HG03196 (cell line): ENCODE measurements around the gene ALK.

Experiments
- ATAC-seq: cut with Tn5 transposase; IDR thresholded peaks from one replicate; pipeline ENCODE4 v1.9.1; 2021; ENCODE audit not compliant: unreplicated experiment

Gene ALK

DNA sequence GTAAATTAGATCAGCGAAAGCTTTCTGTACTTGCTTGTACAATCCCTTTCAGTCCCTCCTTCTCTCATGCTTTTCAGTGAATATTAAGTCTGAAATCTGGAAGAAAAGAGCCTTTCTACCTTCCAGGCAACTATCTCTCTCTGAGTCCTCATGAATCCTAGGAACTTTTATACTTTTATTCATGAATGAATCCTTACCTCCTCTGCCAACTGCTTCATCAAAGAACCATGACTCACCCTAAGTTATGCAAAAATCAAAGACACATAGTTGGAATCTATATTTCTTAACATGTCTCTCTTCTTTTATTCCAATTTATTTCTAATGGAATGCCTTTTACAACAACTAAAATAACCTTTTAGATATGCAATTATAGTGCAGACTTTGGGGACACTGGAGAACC lies 412.0 kb downstream of the ALK start:
- no peak for ATAC-seq

DNA sequence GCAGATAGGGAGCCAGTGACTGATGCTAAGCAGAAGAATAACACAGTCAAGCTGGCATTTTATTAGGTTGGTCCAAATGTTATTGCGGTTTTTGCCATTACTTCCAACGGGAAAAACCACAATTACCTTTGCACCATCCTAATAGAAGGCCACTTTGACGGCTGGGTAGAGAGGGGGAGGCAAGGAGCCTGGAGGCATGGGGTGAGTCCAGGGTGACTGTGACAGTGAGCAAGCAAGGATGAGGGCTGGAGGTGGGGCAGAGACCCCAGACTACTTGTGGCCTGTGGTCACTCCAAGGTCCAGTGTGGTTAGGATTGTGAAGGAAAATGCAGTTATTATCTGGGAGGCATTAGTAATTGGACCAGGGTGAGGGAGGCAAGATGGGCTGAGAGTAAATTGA lies 416.6 kb downstream of the ALK start:
- ATAC-seq, result no peak

DNA sequence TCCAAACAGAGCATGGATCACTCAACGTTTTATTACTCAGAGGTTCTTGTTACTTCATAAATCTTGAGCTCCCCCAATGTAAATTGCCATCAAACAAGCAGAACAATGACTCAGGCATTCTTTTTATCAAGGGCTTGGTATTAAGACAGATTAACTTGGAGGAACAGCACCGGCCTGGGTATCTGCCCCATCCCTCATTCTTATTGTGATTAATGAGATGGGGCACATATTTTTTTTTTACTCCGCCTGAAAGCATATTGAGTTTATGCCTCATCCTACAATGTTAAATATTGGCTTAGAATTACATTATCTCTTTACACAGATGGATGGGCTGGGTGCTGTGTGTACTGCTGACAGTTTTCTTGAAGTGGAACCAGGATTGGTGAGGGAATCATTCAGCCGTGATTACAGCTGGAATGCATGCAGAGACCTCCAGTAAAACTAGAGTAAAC lies 418.9 kb downstream of the ALK start:
- no peak for ATAC-seq

DNA sequence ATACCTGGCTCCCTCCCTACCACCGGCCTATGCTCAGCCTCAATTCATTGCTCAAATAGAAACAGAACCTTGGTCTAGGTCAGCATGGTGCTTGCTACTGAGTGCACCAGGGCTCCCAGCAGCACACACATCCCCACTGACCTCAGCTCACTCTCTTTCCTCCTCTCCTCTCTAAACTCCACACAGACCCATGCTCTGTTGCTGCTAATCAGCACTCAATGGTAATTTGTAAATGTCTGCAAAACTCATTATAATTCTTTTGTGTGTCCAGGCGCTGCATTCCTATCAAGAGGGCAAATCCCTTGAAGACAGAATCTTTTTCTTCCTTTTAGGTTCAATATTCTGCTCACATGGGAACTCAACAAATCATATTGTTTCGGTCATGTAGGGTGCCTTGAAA lies 424.0 kb downstream of the ALK start:
- no peak for ATAC-seq

DNA sequence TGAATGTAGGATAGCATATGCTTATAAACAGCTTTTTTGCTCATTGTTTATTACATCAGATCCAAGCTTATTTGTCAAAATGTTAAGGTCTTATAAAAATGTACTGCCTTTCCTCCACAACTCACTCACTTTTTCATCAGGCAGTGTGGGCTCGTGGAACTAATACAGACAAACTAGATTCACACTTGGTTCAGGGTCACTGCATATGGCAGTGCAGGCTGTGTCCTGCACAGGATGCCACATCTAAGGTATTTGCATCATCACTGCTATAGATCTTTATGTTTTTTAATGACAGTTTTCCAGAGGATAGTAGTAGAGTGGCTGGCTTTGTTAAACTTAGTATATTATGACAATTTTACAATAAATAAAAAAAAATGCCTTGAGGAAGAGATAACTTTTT lies 425.2 kb downstream of the ALK start:
- ATAC-seq, result no peak

DNA sequence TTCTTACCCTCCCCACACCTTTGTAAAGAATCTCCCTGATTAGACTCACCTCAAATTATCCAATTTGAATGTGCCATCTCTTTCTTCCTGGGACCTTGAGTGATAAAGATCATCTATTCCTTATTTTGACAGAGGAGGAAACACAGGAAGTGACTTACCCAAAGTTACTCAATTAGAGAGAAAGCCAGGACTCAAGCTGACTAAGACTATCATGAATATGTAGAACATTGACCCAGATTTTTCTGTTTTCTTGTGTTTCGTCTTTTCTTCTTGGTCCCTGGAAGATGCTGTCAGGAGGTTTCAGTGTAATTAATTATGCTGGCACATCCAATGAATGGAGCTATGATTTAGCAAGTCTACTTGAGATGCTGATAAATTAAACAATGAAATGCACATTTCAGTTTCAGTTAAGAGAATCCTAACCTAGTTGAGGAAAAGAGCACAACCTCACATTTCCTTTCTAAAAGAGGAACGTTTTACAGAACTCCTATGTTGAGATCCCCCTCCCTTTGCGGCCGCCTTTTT lies 425.8 kb downstream of the ALK start:
- no peak for ATAC-seq

DNA sequence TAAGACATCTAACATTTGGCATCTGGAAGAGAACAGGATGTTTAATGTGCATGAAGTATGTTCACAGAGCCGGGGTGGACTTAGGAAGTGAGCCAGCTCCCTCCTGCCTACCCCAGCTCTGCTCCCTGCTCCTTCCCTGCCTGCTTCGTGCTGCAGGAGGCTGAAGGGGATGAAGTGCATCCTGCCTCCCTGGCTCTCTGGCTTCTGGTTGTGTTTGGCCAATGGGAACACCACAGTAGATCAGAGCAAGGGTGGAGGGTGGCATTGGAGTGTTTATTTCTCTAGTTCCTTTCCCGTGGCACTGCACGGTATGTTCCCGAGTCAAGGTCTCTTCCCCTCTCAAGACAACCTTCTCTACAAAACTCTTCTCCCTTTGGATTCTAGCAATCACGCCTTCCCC lies 426.3 kb downstream of the ALK start:
- no peak for ATAC-seq

DNA sequence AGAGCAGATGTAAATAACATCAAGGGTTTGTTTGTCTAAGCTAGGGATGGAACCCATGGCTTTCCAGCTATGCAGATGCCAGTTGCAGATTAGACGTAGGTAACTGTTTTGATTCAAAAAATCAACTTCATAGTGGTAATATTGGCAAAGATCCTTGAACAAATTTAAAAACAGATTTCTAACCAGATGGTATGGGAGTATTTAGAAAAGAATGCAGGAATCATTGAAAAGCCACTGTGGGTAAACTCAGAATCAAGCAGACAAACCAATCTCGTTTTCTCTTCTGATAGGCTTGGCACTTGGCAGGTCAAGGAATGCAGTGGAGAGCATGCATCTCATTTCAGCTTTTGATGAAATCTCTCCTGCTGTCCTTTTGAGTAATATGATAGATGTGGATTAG lies 428.7 kb downstream of the ALK start:
- ATAC-seq, result no peak

DNA sequence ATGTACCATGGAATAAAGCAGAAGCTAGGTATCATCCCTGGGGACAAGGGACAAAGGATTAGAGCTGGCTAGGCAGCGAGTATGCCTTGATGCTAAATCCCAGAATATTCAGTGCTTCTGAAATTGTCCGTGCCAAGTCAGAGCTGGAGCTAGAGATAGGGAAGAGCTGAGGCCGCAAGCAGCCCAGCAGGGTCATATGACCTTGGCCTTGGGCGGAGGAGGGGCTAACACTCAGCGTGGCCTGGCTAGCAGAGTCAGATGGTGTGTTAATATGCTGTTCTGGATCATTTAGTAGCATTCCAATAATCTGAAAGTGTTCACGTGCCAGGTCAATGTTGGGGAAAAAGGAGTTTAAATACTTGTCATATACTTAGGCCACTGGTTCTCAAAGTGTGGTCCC lies 431.3 kb downstream of the ALK start:
- ATAC-seq, result no peak

DNA sequence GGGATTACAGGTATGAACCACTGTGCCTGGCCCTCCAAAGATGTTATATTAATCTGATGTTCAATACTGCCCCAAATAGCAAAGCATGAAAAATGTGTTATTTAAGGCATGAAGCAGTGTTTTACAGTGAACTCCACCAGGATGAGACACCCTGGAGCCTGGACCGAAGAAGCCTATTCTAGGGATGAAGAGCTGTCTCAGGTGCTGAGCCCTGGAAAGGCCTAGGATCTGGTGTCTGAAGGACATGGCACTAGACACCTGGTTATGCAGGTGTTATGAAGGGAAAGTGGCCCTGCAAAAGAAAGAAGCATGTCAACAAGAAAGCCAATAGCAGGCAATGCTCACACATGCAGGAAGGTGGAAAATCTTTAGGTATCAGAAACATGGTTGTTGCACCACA lies 431.8 kb downstream of the ALK start:
- no peak for ATAC-seq

DNA sequence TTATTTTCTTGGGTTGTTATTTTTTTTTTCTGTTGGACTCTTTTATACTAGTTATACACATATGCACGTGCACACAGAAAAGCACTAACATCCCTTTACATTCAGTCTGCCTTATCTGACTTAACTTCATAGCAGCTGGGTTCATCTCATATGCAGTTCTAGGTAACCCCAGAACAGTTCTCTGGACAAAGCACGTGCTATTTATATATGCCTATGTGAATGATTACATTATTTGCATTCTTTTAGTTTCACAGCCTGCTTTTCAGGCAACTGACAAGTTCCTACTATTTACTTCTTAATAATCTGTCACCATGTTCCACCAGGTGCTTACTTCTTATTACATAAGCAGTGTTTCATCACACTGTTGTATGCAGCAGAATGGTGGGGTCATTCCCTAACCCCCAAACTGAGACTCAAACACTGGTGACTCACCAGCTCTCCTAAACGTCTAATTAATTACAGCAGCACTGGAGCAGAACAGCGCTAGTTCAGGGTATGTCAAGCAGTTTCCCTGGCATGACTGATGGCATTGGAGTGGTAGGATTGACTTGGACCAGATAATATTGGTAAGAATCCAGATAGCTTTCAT lies 433.3 kb downstream of the ALK start:
- ATAC-seq, result no peak

DNA sequence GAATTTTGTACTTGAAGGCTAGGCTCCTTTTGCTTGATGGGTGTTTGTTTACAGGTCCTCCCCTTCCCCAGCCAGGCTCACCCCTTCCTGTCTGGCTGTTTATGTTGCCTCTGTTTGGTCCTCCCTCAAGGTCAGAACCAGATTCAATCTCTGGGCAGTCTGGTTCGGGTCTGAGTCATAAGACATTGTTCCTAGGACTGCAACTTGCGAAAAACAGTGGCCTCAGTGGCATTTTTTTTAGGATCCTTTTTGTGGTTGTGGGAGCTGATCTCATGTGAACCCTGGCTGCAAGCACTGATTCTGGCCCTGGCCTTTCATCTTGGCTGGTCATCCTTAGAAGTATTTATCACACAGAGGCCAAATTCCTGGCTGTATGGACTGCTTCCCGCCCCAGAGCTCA lies 435.8 kb downstream of the ALK start:
- no peak for ATAC-seq

DNA sequence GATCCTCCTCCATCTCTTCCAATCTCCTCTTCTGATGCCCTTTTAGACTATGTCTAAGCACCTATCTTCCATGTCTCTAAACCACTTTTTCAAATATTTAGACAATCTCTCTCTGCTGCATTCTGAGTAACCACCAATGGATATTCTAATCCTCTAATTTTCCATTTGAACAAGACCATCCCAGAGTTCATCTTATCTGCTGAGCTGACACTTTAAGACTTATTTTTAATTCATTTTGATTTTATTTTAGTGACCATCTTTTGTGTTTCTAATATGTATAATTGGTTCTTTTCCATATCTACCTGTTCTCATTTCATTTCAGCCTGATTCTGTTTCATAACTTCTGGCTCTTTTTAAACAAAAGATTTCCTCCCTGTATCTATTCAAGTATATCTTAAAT lies 436.3 kb downstream of the ALK start:
- no peak for ATAC-seq

DNA sequence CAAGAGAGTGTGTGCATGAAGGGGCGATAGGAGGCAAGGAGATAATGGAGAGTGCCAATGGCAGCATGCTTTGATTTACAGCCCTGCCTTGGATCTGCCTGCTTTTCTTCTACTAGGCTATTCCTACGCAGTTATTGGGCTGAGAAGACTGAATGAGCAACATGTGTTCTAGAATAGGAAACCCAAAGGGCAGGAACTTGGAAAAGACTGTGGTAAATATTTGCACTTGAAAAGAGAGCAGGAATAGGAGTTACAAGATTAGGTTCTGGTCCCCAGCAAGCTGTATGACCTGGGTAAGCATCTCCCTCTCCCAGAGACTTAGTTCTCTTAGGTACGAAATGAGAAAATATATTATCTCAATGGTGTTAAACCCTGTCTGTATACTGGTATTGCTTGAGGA lies 438.5 kb downstream of the ALK start:
- no peak for ATAC-seq

DNA sequence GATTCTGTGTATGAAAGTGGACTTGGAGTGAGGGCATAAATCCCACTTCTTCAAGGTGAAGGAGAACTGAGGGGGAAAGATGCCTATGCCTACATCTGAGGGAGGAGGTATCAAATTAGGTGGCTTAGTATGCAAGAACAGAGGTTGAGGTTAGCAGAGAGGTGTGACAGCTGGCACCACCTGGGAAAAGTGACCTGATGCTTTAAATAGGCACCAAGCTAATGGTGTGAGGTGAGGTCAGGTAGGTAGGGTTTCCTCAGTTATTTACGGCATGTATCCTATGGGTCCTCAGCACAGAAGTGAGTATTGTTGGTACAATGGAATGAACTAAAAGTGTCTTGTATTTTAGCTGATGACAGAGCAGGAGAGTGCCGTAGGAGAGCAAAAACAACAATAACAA lies 439.0 kb downstream of the ALK start:
- ATAC-seq, result no peak

DNA sequence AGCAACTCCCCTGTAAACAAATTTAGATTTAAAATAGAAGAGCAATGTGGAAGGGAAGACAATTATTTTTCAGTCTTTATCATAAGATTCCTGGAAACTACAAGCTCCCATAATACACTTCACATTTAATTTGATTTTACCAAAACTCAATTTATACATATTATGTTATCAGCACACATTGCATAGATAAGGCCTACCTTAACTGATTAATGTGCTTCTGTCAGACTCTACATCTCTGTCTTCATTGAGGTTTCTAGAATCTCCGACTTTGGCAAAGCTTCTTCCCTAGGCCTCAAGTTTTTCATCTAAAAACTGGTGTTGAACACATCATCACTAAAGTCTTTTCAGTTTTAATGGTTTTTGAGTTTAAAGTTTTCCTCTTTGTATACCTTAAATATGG lies 440.1 kb downstream of the ALK start:
- ATAC-seq, result no peak

DNA sequence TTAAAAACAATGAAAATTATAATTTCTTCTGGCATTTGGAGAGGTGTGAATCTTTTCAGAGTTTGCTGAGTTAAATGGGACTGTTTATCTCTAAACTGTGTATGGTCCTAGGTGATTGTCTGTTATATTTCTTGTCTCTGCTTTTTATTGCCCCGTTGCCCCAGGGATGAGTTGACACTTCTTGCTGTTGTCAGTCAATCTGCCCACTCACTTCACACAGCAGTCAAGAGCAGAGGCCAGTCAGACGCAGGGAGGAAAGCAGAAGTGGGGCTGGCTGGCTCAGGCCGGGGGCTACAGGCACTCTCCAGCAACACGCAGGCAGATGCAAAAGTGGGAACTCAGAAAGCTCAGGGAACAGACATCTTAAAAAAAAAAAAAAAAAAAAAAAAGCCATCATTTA lies 441.0 kb downstream of the ALK start:
- ATAC-seq, result no peak

DNA sequence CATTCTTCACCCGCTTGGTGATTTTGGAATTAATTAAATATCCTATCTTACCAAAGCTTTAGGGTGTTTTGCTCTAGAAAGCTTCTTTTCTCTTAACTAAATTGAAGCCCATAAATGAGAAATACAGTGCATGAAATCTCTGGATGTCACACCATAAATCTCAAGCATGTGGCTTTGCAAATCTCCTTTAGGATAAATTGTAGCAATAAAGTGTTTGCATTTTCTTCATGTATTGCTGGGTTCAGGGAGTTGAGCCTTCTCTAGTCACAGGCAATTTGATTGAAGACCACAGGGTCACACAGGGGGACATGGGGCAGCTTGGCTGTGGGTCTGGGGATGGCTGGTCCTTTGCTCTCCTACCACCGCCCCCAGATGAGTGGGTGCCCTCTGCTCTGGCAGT lies 442.0 kb downstream of the ALK start:
- no peak for ATAC-seq

DNA sequence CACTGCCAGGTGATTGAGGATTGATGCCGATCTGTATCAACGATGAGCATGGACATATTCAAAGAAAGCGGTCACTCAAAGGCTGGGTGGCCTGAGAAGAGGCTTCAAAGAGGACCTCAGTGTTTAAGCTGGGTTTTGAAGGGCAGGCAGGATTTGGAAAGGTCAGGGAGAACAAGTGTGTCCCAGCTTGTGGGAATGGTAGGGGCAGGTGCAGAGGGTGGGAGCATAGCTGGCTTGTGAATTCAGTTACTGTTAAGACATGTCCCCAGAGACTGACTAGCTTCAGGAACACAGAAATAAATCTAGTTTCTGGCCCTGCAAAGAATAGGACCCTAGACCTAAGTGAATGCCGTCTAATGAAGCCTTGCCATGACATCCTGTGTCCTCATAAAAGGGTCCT lies 442.7 kb downstream of the ALK start:
- no peak for ATAC-seq

DNA sequence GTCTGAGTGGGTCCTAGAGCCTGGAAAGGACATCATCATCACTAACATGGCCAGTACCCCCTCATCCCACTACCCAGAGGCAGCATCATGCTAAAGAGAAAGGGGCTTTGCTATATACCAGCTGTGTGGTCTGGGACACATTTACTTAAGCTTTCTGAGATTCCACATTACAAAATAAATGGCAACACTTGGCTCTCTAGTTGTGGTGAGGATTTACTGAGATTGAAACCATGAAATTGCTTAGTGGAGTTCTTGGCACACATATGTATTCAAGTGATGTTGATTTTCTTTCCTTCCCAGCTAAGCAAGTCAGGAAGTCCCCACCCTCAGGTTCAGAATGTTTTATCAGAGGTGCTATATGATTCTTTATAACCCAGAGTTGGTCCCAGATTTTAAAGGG lies 444.2 kb downstream of the ALK start:
- no peak for ATAC-seq

DNA sequence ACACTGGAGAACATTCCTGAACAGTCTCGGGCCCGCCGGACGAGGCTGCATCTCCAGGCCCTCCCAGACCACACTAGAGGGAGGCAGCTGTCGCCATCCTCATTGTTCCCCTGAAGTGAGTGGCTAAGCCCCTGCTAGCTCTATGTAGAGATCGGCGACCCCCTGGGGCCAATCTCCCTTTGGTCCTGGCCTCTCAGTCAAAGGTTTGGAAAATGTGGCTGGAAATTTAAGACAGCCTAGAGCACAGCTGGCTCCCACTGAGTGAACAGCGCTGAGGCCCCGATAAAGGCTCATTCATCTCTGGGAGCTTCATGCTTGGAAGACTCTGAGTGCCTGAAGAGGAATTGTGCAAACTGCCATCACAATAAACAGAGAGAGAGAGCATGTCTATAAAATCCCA lies 445.9 kb downstream of the ALK start:
- ATAC-seq, result no peak

DNA sequence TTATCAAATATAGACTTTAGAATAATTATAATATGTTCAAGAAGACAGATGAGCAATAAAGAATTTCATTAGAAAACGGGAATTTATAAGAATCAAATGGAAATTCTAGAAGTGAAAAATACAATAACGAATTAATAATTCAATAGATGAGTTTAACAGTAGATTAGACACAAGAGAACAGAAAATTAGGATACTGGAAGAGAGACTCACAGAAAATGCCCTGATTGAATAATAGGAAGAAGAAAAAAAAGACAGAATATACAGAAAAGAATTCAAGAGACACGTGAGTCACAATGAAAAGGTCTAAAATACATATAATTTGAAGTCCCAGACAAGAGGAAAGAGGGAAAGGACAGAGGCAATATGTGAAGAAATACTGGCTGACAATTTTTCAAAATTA lies 451.4 kb downstream of the ALK start:
- ATAC-seq, result no peak

DNA sequence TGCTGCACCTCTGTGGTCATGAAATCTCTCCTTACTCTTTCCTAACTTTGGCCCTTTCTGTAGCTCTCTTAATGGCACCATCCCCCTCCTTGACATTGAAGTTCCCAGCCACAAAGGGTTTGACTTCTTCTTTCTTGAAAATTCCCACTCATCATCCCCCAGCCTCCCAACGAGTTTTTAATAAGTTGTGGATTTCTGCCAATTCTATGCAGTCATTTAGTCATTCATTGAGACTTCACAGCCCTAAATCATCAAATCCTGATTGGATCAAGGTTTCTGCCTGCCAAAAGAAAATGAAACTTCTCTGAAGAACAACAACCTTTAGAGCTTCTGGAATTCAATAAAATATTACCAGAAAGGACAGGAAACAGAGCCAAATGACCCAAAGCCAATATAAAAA lies 451.9 kb downstream of the ALK start:
- no peak for ATAC-seq
